Sigmoid colon (tissue), 7 donors: ENCODE data around the gene RFC2. TPM values are rescaled to one million over a fixed set of nuclear protein-coding genes. Genes with fewer than 3 reads are reported as not detected.

Experiments used
- DNase-seq: peaks from one replicate; pipeline ENCODE4 v3.0.0-alpha.2; 2019
- H3K27ac ChIP-seq, 4 donors: fragments of 200-600 bp; sonication (generic); one replicate each; pipeline ENCODE4 v1.5.1; 2016 to 2019; ENCODE audit warnings: mild to moderate bottlenecking in 1 of 4
- H3K27me3 ChIP-seq, 3 donors: fragments of 200-600 bp; sonication (generic); one replicate each; pipeline ENCODE4 v1.5.1; 2019; ENCODE audit warnings: mild to moderate bottlenecking in 1 of 3
- H3K36me3 ChIP-seq, 4 donors: fragments of 200-600 bp; sonication (generic); one replicate each; pipeline ENCODE4 v1.5.1; 2016 to 2019
- H3K4me1 ChIP-seq, 4 donors: fragments of 200-600 bp; sonication (generic); one replicate each; pipeline ENCODE4 v1.5.1; 2017 to 2019
- H3K4me3 ChIP-seq, 4 donors: fragments of 200-600 bp; sonication (generic); one replicate each; pipeline ENCODE4 v1.5.1; 2017 to 2019; ENCODE audit warnings: mild to moderate bottlenecking in 2 of 4, moderate library complexity in 1 of 4
- H3K9me3 ChIP-seq, 4 donors: fragments of 200-600 bp in 3 of 4; sonication (generic) in 3 of 4; one replicate each; pipeline versions ENCODE4 v1.5.1 to v1.6.1; 2013 to 2019
- CTCF ChIP-seq, 4 experiments: fragments of 450-650 bp in 3 of 4; fragments of 200-600 bp in 1 of 4; IDR thresholded peaks; one replicate each; pipeline ENCODE4 v1.5.1; 2016 to 2019; ENCODE audit warnings: antibody characterized with exemption in 4 of 4, mild to moderate bottlenecking in 3 of 4, moderate library complexity in 2 of 4
- EP300 ChIP-seq, 4 donors: sonication (generic); formaldehyde crosslinking; IDR thresholded peaks; one replicate each; pipeline ENCODE4 v1.6.1; 2017; ENCODE audit warnings: antibody characterized with exemption in 4 of 4
- POLR2A ChIP-seq, 2 donors: fragments of 450-650 bp; IDR thresholded peaks; one replicate each; pipeline ENCODE4 v1.6.1; 2016; ENCODE audit warnings: antibody characterized with exemption in 2 of 2, mild to moderate bottlenecking in 2 of 2, moderate library complexity in 2 of 2
- POLR2AphosphoS5 ChIP-seq, 4 donors: sonication (generic); formaldehyde crosslinking; IDR thresholded peaks; one replicate each; pipeline ENCODE4 v1.6.1; 2017; ENCODE audit warnings: antibody characterized with exemption in 4 of 4
- WGBS, 2 donors: extraction: QIAGEN DNeasy Blood & Tissue Kit; methylation state at CpG; one replicate each; pipeline ENCODE4 v1.1.7; 2013; 5-methylcytosine and 5-hydroxymethylcytosine counted together
- intact Hi-C: fragments of 100-400 bp; cut with DNase I; formaldehyde crosslinking; loops from one replicate; pipeline ENCODE4 v1.15.1; 2023
- polyA plus RNA-seq, 3 donors: library from polyadenylated mRNA; stranded (reverse); fragments of 200-250 nt; gene quantifications; one replicate each; pipeline ENCODE4 v1.2.3, GENCODE V29; 2013
- total RNA-seq, 4 donors: library from RNA; depleted of rRNA; stranded (reverse); fragments of >200 nt; gene quantifications; one replicate each; pipeline ENCODE4 v1.1.0, GENCODE V29; 2016
- donor health status: healthy with polysubstance abuse.
- donor health status: Bipolar disorder and iron deficiency.
- donor health status: healthy.

The RFC2 gene
- total and polyA plus RNA-seq, 7 donors: 3.3 to 30.0 (median 17.8) TPM

- Histone ChIP-seq H3K27me3 (no peaks in the 10 kb centered on the region), H3K27ac (no peak overlapping the region), H3K36me3 (no peaks in the 10 kb centered on the region), H3K4me1 (peaks cover 0 to 20% (median 13%) of the 10 kb centered on the region in 4 donors), H3K4me3 (no peak overlapping the region), H3K9me3 (no peaks in the 10 kb centered on the region)
- TF ChIP-seq EP300 (IDR thresholded peaks at IDR 0.05): no peak
- no peak for TF ChIP-seq POLR2AphosphoS5 (IDR thresholded peaks at IDR 0.05)
- TF ChIP-seq POLR2A (IDR thresholded peaks at IDR 0.05): no peak
- TF ChIP-seq CTCF (IDR thresholded peaks at IDR 0.05): no peak
- DNase-seq: no peak
- 91 to 93% methylated on average over 15 of the region's 15 CpGs for WGBS, 2 donors
- intact Hi-C loops: no loop called here
Observed at GRCh38 chr7:74297516-74298233, 43.5 kb upstream of the RFC2 start.

GRCh38 chr7:74294191-74294998 is 40.2 kb upstream of the RFC2 start:
- H3K36me3 ChIP-seq: no peaks in the 10 kb centered on the region
- no peak overlapping the region for H3K4me3 ChIP-seq
- DNase-seq: no peak
- peaks cover 0 to 33% (median 24%) of the 10 kb centered on the region in 4 donors for H3K4me1 ChIP-seq
- intact Hi-C loops: loop anchor here (5.0 kb wide), 2 partner anchors 78 to 98 kb away; no protein-coding TSS in a partner anchor
- WGBS, 2 donors: 64 to 76% methylated on average over 17 of the region's 17 CpGs
- TF ChIP-seq POLR2AphosphoS5 (IDR thresholded peaks at IDR 0.05): no peak
- TF ChIP-seq CTCF (IDR thresholded peaks at IDR 0.05): no peak
- no peak for TF ChIP-seq POLR2A (IDR thresholded peaks at IDR 0.05)
- TF ChIP-seq EP300 (IDR thresholded peaks at IDR 0.05): no peak
- no peaks in the 10 kb centered on the region for H3K9me3 ChIP-seq
- no peaks in the 10 kb centered on the region for H3K27me3 ChIP-seq
- H3K27ac ChIP-seq: peak overlapping the region; percentile 2 to 58 (median 44)

GRCh38 chr7:74293577-74293908 is 39.3 kb upstream of the RFC2 start:
- H3K27ac ChIP-seq: peak overlapping the region in 3 of 4 donors; percentile 31 to 58 (median 57)
- intact Hi-C loops: loop anchor here (5.0 kb wide), 2 partner anchors 79 to 99 kb away; no protein-coding TSS in a partner anchor

More at GRCh38 chr7:74293577-74293908, 39.3 kb upstream of the RFC2 start:
- no peaks in the 10 kb centered on the region for H3K9me3 ChIP-seq
- no peak overlapping the region for H3K4me3 ChIP-seq
- WGBS, 2 donors: 36 to 70% methylated on average over 4 of the region's 4 CpGs
- no peaks in the 10 kb centered on the region for H3K36me3 ChIP-seq
- TF ChIP-seq CTCF (IDR thresholded peaks at IDR 0.05): no peak
- no peaks in the 10 kb centered on the region for H3K27me3 ChIP-seq
- no peak for DNase-seq
- H3K4me1 ChIP-seq: peaks cover 0 to 38% (median 29%) of the 10 kb centered on the region in 4 donors
